ENCODE results near the gene ZSCAN16.
"Not testable (repeated sequence)": the region's sequence is repeated elsewhere in the genome, so short reads cannot be mapped to it uniquely, and the experiment has no call there.

ZSCAN16 gene

GRCh38 chr6:28124350-28124970, at the start of gene ZSCAN16:
Gene ZSCAN16, plus strand, starts transcription at chr6:28124609. Its CDS starts 835 bp downstream, at chr6:28125444.
- DNase-seq (ENCODE audit: low read depth): no peak

- no peak for DNase-seq (ENCODE audit: low read depth)
Observed at GRCh38 chr6:28078050-28078449, 46.4 kb upstream of the ZSCAN16 start.

- DNase-seq (ENCODE audit: low read depth): no peak
Observed at GRCh38 chr6:28078836-28079235, 45.6 kb upstream of the ZSCAN16 start.

- DNase-seq (ENCODE audit: low read depth): not testable (repeated sequence)
Observed at GRCh38 chr6:28080381-28080630, 44.1 kb upstream of the ZSCAN16 start, which contains the start of gene ZNF165. Gene ZNF165, plus strand, starts transcription at chr6:28080568. Its CDS starts 4,913 bp downstream, at chr6:28085481.

- DNase-seq (ENCODE audit: low read depth): peak; percentile 86
Observed at GRCh38 chr6:28080631-28081485, 43.6 kb upstream of the ZSCAN16 start.

- no peak for DNase-seq (ENCODE audit: low read depth)
Observed at GRCh38 chr6:28081486-28081751, 43.0 kb upstream of the ZSCAN16 start.

- DNase-seq (ENCODE audit: low read depth): no peak
Observed at GRCh38 chr6:28082939-28083338, 41.5 kb upstream of the ZSCAN16 start.

GRCh38 chr6:28089054-28089453, 35.4 kb upstream of the ZSCAN16 start:
- DNase-seq (ENCODE audit: low read depth): no peak

- DNase-seq (ENCODE audit: low read depth): no peak
Observed at GRCh38 chr6:28090917-28091586, 33.4 kb upstream of the ZSCAN16 start.

- not testable (repeated sequence) for DNase-seq (ENCODE audit: low read depth)
Observed at GRCh38 chr6:28102222-28102621, 22.2 kb upstream of the ZSCAN16 start.

GRCh38 chr6:28102699-28103098, 21.7 kb upstream of the ZSCAN16 start:
- not testable (repeated sequence) for DNase-seq (ENCODE audit: low read depth)

GRCh38 chr6:28104392-28105244, 19.8 kb upstream of the ZSCAN16 start:
- DNase-seq (ENCODE audit: low read depth): peak; percentile 54

GRCh38 chr6:28105245-28105639, 19.2 kb upstream of the ZSCAN16 start:
- DNase-seq (ENCODE audit: low read depth): no peak

GRCh38 chr6:28107506-28107905, 16.9 kb upstream of the ZSCAN16 start:
- DNase-seq (ENCODE audit: low read depth): no peak

GRCh38 chr6:28111964-28112363, 12.4 kb upstream of the ZSCAN16 start:
- DNase-seq (ENCODE audit: low read depth): no peak

GRCh38 chr6:28115799-28116198, 8.6 kb upstream of the ZSCAN16 start:
- no peak for DNase-seq (ENCODE audit: low read depth)

- DNase-seq (ENCODE audit: low read depth): no peak
Observed at GRCh38 chr6:28117386-28118050, 6.9 kb upstream of the ZSCAN16 start.

GRCh38 chr6:28118217-28118616, 6.2 kb upstream of the ZSCAN16 start:
- DNase-seq (ENCODE audit: low read depth): no peak

- no peak for DNase-seq (ENCODE audit: low read depth)
Observed at GRCh38 chr6:28121876-28122275, 2.5 kb upstream of the ZSCAN16 start.

GRCh38 chr6:28122283-28122682, 2.1 kb upstream of the ZSCAN16 start:
- not testable (repeated sequence) for DNase-seq (ENCODE audit: low read depth)

GRCh38 chr6:28124971-28125353, 553 bp downstream of the ZSCAN16 start:
- DNase-seq (ENCODE audit: low read depth): no peak

GRCh38 chr6:28125401-28125800, 992 bp downstream of the ZSCAN16 start:
- DNase-seq (ENCODE audit: low read depth): no peak
